Prostate gland (tissue), 2 donors: Measurements from ENCODE around the gene PPP4C. TPM values are rescaled to one million over a fixed set of nuclear protein-coding genes. Genes with fewer than 3 reads are reported as not detected.
A peak's percentile ranks its signal among the peaks of the same experiment; 100 is the strongest.

ENCODE experiments used
- DNase-seq: peaks from one replicate; pipeline ENCODE4 v3.0.0-alpha.2; 2019; ENCODE audit warnings: low spot score
- H3K27ac ChIP-seq, 2 donors: fragments of 200-600 bp; sonication (generic); 2 replicates each; pipeline ENCODE4 v1.5.1; 2017 to 2019
- H3K27me3 ChIP-seq: fragments of 200-600 bp; sonication (generic); replicated peaks from 2 replicates; pipeline ENCODE4 v1.5.1; 2019; ENCODE audit not compliant: insufficient read depth
- H3K36me3 ChIP-seq, 2 donors: fragments of 200-600 bp; sonication (generic); 1 replicate in 1 of 2; 2 replicates in 1 of 2; pipeline versions ENCODE4 v1.5.1 to v1.8.1; 2017 to 2019
- H3K4me1 ChIP-seq: fragments of 200-600 bp; sonication (generic); replicated peaks from 2 replicates; pipeline ENCODE4 v1.5.1; 2019
- H3K4me3 ChIP-seq, 2 donors: fragments of 200-600 bp; sonication (generic); 2 replicates each; pipeline ENCODE4 v1.5.1; 2017 to 2019
- H3K9me3 ChIP-seq: fragments of 200-600 bp; sonication (generic); 2 replicates; pipeline ENCODE4 v1.5.1; 2017
- CTCF ChIP-seq, 4 experiments: fragments of 200-600 bp in 2 of 4; fragments of 450-650 bp in 2 of 4; sonication (generic) in 2 of 4; IDR thresholded peaks; 1 replicate in 3 of 4; 2 replicates in 1 of 4; pipeline ENCODE4 v1.5.1; 2016 to 2019; ENCODE audit warnings: antibody characterized with exemption in 4 of 4, mild to moderate bottlenecking in 2 of 4, moderate library complexity in 2 of 4
- POLR2A ChIP-seq: fragments of 450-650 bp; IDR thresholded peaks from one replicate; pipeline ENCODE4 v1.6.1; 2016; ENCODE audit warnings: antibody characterized with exemption, mild to moderate bottlenecking
- POLR2AphosphoS5 ChIP-seq: sonication (generic); formaldehyde crosslinking; IDR thresholded peaks from one replicate; pipeline ENCODE4 v1.6.1; 2017; ENCODE audit warnings: antibody characterized with exemption
- WGBS: methylation state at CpG from one replicate; pipeline ENCODE4 v1.1.5; 2018; 5-methylcytosine and 5-hydroxymethylcytosine counted together
- intact Hi-C: fragments of 100-400 bp; cut with DNase I; formaldehyde crosslinking; loops from one replicate; pipeline ENCODE4 v1.14.2; 2022
- total RNA-seq, 2 donors: library from RNA; depleted of rRNA; stranded (reverse); fragments of >200 nt; gene quantifications; one replicate each; pipeline ENCODE4 v1.1.0, GENCODE V29; 2016

Gene PPP4C
- total RNA-seq, 2 donors from 2014 or later = 67.8 to 85.4 TPM

GRCh38 chr16:30076276-30076791 lies 540 bp downstream of the PPP4C start:
- no peaks in the 10 kb centered on the region for H3K36me3 ChIP-seq
- H3K27ac ChIP-seq = peak overlapping the region; percentile 81 to 86
- peaks cover 11% of the 10 kb centered on the region for H3K4me1 ChIP-seq
- intact Hi-C loops = no loop called here
- 1% methylated on average over 32 of the region's 33 CpGs for WGBS
- no peak for DNase-seq
- no peaks in the 10 kb centered on the region for H3K27me3 ChIP-seq
- no peaks in the 10 kb centered on the region for H3K9me3 ChIP-seq
- peak overlapping the region; percentile 75 to 98 for H3K4me3 ChIP-seq
- no peak for TF ChIP-seq POLR2A
- no peak for TF ChIP-seq CTCF (IDR thresholded peaks at IDR 0.05)
- TF ChIP-seq POLR2AphosphoS5 = no peak

GRCh38 chr16:30077656-30078055 lies 1.9 kb downstream of the PPP4C start:
- peaks cover 0 to 12% of the 10 kb centered on the region in 2 donors for H3K36me3 ChIP-seq
- H3K4me1 ChIP-seq = peaks cover 11% of the 10 kb centered on the region
- H3K9me3 ChIP-seq = no peaks in the 10 kb centered on the region
- no peaks in the 10 kb centered on the region for H3K27me3 ChIP-seq
- no peak overlapping the region for H3K27ac ChIP-seq
- no peak for DNase-seq
- no peak for TF ChIP-seq POLR2A
- no peak for TF ChIP-seq POLR2AphosphoS5
- TF ChIP-seq CTCF (IDR thresholded peaks at IDR 0.05) = no peak
- 63% methylated on average over 6 of the region's 6 CpGs for WGBS
- intact Hi-C loops = no loop called here
- H3K4me3 ChIP-seq = no peak overlapping the region

- 80% methylated on average over 7 of the region's 7 CpGs for WGBS
- H3K36me3 ChIP-seq = peaks cover 0 to 22% of the 10 kb centered on the region in 2 donors
- no peaks in the 10 kb centered on the region for H3K27me3 ChIP-seq
- H3K4me1 ChIP-seq = peaks cover 11% of the 10 kb centered on the region
- TF ChIP-seq POLR2AphosphoS5 (no peak), CTCF (IDR thresholded peaks at IDR 0.05) (no peak), POLR2A (no peak)
- H3K4me3 ChIP-seq = no peak overlapping the region
- no peaks in the 10 kb centered on the region for H3K9me3 ChIP-seq
- DNase-seq = no peak
- intact Hi-C loops = no loop called here
- no peak overlapping the region for H3K27ac ChIP-seq
Measured at GRCh38 chr16:30078744-30079143, 3.0 kb downstream of the PPP4C start.

GRCh38 chr16:30079480-30079879 lies 3.7 kb downstream of the PPP4C start:
- DNase-seq = no peak
- Histone ChIP-seq H3K27ac (no peak overlapping the region), H3K27me3 (no peaks in the 10 kb centered on the region), H3K9me3 (no peaks in the 10 kb centered on the region), H3K4me3 (no peak overlapping the region), H3K4me1 (peaks cover 11% of the 10 kb centered on the region), H3K36me3 (peaks cover 0 to 30% of the 10 kb centered on the region in 2 donors)
- TF ChIP-seq POLR2AphosphoS5 = no peak
- intact Hi-C loops = no loop called here
- 87% methylated on average over 7 of the region's 7 CpGs for WGBS

GRCh38 chr16:30082545-30083090 lies 6.8 kb downstream of the PPP4C start:
- Histone ChIP-seq H3K27me3 (no peaks in the 10 kb centered on the region), H3K27ac (no peak overlapping the region), H3K9me3 (no peaks in the 10 kb centered on the region), H3K36me3 (peaks cover 0 to 34% of the 10 kb centered on the region in 2 donors), H3K4me1 (no peaks in the 10 kb centered on the region), H3K4me3 (no peak overlapping the region)
- WGBS = 86% methylated on average over 20 of the region's 20 CpGs
- intact Hi-C loops = no loop called here
- no peak for TF ChIP-seq POLR2A
- no peak for TF ChIP-seq POLR2AphosphoS5
- no peak for TF ChIP-seq CTCF (IDR thresholded peaks at IDR 0.05)
- DNase-seq = no peak
